G401 (cell line): ENCODE data around the gene GAGE1. TPM values are rescaled to one million over a fixed set of nuclear protein-coding genes. Genes with fewer than 3 reads are reported as not detected.

Source experiments
- total RNA-seq: library from RNA; depleted of rRNA; stranded (reverse); fragments of >200 nt; shearing (Covaris generic); gene quantifications from 2 replicates; pipeline ENCODE4 v1.2.3, GENCODE V29; 2014; rRNA removed

GAGE1 gene
- total RNA-seq, 1 experiment from 2014 or later, result not detected

Other genes starting within 250 kb of the GAGE1 start
- not detected in 2 replicates for gene GAGE12C, start 66.8 kb upstream of the GAGE1 start, total RNA-seq
- not detected in 2 replicates for gene GAGE12D, start 57.3 kb upstream of the GAGE1 start, total RNA-seq
- not detected in 2 replicates for gene GAGE12E, start 47.7 kb upstream of the GAGE1 start, total RNA-seq
- gene GAGE12F, start 38.2 kb upstream of the GAGE1 start, total RNA-seq, result not detected in 2 replicates
- gene GAGE12G, start 28.6 kb upstream of the GAGE1 start, total RNA-seq, result not detected in 2 replicates
- not detected in 2 replicates for gene GAGE12H, start 19.1 kb upstream of the GAGE1 start, total RNA-seq
- gene GAGE2A, start 9.5 kb upstream of the GAGE1 start, total RNA-seq, result not detected in 2 replicates
- gene PAGE1, start 97.0 kb downstream of the GAGE1 start, total RNA-seq, result not detected in 2 replicates
- not detected in 2 replicates for gene PAGE4, start 230.3 kb downstream of the GAGE1 start, total RNA-seq